ENCODE measurements around the gene PRKCE.

PRKCE gene

DNA sequence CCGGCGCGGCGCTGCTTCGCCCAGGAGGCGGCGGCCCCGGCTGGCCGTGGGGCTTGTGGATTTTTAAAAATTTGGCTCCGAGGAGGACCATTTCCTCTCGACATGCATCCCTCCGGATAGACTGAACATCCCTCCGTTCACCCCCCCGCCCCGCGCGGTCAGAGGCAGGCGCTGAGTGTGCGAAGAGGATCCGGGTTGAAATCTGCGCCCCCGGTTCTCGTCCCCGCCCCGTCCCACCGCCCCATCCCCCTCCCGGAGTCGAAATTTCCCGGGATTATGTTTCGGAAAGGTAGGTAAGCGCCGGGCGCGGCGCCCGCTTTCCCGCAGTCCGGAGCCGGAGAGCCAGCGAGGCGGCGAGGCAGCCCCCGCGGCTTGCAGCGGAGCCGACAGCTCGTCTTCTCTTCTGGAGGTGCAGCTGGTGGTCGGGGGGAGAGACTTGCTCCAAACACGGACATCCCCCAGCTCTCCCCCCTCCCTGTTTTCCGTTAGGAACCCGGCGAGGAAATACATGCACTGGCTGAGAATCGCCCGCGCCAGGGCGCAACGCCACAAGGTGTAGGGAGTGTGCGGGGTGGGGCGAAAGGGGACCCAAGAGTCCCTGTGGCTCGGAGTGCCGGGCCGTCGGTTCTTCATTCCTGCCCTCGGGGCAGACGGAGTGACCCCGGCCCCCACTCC is at the start of gene PRKCE:
TSS of gene PRKCE (plus strand) at position 261 of the 675 bp plus-strand sequence.
- peak; percentile 28 for DNase-seq (ENCODE audit: low read depth, low spot score)

DNA sequence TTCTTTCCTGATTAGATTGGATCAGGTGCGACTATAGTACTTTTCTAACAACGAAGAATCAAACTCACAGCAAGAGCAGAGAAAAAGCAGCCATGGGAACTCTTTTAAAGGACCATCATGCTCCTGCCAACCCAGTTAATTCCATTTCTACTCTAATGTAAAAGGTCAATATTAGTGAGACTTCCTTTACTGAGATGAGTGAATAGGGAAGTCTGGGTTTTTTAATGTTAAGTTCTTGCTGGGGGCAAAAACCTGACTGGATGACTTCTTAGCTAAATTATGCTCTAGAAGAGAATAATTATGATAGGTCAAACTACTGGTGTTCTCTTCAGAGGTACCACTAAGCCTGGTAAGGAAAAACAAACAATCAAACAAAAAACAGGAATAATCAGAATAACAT is 48.9 kb upstream of the PRKCE start:
- DNase-seq (ENCODE audit: low read depth, low spot score): no peak

DNA sequence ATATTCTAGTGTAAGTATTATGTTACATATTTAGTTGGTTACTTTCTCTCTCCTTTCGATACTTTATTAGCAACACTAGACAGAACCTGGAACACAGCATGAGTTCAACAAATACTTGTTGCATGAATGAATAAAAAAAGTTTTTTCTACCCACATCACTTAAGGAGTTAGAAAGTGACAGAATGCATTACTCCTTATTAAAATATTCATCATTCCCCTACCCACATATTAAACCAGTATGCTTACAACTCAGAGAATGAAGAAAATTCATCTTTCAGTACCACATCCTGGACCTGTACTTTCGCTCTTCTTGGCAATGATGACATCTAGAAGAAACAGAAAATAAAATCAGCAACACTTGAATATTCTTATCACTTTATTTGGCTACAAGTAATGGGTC is 46.4 kb upstream of the PRKCE start:
- DNase-seq (ENCODE audit: low read depth, low spot score): no peak

DNA sequence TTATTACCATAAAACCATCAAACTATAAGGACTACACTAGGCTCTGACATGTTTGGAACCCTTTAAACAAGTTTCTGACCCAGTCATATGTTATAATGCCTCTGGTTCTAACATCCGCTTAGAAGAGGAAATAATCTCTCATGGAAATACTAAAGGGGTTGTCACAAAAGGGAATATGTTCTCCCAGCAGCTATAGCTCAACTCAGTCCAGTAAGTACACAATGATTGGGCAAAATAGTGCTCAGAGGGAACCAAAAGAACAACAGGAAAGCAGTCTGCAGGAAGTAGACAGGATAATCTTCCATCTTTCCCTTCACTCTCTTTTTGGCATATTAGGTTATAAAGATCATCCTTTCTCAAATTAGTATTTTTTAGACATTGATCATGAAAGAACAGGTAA is 44.7 kb upstream of the PRKCE start:
- no peak for DNase-seq (ENCODE audit: low read depth, low spot score)

DNA sequence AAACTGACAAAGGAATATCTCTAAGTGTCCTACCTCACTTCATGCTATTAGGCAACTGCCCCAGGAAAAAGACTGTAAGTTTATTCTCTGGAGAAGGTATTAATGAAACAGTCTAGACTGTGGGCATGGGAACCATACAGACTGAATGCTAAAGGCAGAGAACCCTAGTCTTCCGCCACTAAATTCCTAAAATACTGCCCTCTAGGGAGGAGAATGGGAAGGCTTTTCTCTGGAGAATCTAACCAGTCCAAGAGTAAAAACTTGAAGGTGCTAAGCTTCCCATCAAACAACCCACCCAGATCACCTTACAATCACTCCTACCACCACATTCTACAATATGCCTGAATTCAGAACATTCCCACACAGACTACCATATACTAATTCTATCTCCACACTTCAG is 43.8 kb upstream of the PRKCE start:
- peak; percentile 32 for DNase-seq (ENCODE audit: low read depth, low spot score)

DNA sequence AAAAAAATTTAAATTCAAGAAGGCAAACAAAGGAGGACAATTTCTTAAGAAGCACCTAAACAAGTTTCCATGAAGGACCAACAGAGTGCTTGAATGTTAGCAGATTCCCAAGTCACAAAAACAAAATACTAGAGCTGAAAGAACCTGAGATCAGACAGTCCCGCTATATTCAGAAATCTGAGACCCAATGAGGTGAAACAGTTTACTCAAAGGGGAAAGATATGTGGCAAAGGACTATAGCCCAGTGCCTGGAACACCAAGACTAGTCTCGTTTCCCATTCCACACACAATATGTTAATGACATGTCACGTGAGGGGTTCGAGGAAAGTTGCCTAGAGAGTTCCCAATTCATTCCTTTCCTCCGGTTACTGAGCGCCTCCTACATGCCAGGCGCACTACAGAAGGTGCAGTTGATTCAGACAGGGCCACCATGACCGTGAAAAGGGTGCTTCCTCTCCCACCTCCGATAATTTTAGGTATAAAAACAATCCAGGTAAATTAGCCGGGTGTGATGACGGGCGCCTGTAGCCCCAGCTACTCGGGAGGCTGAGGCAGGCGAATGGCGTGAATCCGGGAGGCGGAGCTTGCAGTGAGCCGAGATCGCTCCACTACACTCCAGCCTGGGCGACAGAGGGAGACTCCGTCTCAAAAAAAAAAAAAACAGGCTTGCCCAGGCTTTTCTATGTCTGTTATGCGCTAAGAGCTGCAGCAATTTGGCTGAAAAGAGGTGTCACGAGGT is 41.0 kb upstream of the PRKCE start:
- peak; percentile 79 for DNase-seq (ENCODE audit: low read depth, low spot score)

DNA sequence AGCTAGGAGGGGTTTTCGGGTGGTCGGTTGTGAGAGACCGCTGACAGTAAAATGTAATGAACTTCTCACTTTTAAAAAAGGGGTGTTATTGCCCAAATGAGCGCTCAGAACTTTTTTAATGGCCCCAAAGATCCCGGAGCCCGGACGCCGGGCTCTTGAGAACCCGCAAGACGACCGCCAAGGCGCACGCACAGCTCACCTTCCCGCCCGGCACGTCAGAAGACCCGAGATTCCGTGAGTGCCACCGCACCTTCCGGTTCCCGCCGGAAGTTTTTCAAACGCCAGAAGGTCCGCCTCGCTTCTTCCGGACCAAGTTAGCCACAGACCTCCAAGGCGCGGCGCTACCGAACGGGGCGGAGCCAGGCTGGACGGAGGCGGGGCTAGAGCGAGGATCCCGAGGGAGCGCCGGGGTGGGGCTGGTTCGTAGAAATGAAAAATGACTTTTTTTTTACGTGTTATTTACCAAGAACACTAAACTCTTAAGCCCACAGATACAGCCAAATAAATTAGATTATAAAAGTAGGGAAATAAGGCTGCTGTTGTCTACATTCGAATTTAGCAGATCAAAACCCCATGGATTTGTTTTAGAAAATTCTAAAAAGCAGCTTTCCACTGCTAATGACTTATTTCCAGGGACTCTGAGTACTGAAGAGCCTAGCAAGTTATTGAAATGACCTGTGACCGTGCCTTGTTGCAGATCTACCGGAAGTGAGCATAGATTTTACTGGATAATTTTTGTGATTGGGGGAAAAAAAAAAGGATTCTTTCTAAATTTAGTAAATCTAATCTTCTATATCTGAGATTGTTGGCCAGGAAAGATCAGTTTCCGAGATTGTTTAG is 40.2 kb upstream of the PRKCE start, which contains the start of gene SRBD1:
TSS of gene SRBD1 (minus strand) at position 248 of the 840 bp plus-strand sequence. CDS start 5,826 bp downstream, outside the sequence.
- DNase-seq (ENCODE audit: low read depth, low spot score): peak; percentile 97

DNA sequence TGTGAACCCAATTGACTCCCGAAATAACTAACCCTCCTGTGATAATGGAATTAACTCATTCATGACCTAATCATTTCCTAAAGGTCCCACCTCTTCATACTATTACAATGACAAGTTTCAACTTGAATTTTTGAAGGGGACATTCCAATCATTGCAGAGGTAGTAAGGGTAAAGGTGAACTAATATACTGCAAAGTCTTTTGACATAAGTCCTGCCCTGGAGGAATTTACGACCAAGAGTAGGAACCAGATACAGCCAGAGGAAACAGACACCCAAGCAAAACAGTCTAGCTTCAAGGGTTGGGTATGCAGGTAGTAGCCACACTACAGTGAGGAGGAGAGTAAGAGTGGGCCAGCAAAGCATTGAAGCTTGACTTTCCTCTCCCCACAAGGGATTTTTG is 39.2 kb upstream of the PRKCE start:
- DNase-seq (ENCODE audit: low read depth, low spot score): peak; percentile 41

DNA sequence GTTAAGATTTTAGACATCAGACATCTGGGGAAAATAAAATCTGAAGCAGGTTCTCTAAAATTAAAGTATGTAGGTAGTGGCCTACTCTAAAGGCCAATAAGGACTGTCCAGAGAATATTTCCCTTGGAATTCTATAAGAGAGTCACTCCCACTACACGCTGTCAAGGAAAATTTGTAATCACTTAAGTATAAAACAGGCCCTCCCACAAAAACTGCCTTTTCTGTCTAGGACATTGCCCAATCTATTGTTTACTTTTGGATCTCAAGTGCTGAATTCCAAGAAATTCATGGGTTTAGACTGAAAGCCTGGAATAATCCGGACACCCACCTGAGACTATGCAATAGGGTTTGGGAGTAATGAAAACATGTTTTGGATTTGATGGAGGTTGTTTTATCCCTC is 38.7 kb upstream of the PRKCE start:
- DNase-seq (ENCODE audit: low read depth, low spot score): no peak

DNA sequence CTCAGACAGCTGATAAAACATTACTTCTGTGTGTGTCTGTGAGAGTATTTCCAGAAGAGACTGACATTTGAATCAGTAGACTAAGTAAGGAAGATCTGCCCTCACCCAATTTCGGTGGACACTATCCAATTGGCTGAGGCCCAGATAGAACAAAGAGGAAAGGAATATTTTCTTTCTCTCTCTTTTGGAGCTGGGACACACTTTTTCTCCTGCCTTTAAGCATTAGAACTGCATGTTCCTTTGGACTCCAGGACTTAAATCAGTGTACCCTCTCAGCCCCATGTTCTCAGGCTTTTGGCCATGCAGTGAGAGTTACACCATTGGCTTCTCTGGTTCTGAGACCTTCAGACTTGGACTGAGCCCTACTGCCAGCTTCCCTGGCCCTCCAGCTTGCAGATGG is 37.1 kb upstream of the PRKCE start:
- DNase-seq (ENCODE audit: low read depth, low spot score): no peak

DNA sequence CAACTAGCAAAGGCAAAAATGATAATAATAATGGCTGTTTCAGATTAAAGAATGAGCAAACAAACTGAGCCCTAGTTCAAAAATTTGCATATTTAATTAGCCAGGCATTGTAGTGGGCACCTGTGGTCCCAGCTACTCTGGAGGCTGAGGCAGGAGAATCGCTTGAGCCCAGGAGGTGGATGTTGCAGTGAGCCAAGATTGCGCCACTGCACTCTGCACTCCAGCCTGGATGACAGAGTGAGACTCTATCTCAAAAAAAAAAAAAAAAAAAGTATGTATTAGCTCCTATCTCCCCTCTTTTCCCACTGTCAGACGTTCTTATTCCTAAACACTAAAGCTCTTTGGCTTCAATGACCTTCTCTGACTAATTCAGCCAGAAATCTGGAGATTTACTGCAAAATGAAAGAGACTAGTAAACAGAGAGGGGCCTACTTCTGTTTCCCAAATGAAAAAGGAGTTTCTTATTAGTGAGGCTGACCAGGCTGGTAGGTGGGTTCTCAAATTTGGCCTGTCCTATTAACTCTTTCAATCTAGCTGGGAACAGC is 36.5 kb upstream of the PRKCE start:
- no peak for DNase-seq (ENCODE audit: low read depth, low spot score)

DNA sequence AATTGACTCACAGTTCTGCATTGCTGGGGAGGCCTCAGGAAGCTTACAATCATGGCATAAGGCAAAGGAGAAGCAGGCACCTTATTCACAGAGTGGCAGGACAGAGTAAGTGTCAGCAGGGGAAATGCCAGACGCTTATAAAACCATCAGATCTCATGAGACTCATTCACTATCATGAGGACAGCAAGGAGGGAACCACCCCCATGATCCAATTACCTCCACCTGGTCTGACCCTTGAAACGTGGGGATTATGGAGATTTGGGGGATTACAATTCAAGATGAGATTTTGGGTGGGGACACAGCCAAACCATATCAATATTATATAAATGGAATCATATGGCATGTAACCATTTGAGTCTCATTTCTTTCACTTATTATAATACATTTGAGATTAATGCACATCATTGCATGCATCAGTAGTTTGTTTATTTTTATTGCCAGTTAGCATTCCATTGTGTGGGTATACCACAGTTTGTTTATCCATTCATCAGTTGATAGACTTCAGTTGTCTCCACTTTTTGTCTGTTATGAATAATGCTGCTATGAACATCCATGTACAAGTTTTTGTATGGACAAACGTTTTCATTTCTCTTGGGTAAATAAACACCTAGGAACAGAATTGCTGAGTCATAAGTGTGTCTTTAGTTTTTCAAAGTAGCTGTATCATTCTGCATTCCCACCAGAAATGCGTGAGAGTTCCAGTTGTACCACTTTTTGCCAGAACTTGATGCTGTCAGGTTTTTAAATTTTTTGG is 34.6 kb upstream of the PRKCE start:
- DNase-seq (ENCODE audit: low read depth, low spot score): no peak

DNA sequence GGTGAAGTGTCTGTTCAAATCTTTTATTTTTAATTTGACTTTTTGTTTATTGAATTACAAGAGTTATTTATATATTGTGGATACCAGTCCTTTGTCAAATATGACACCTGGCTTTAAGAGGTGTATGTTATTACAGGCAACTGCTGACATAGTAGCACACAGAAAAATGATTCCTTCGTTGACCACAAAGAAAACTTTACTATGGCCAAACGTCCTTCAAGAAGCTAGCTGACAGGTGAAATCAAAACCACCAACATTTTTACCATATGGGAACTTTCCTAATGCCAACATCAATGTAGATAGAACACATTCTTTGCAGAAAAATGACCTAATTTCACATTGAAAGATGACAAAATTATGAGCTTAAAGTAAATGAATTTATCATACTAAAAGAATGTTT is 34.0 kb upstream of the PRKCE start:
- DNase-seq (ENCODE audit: low read depth, low spot score): no peak

DNA sequence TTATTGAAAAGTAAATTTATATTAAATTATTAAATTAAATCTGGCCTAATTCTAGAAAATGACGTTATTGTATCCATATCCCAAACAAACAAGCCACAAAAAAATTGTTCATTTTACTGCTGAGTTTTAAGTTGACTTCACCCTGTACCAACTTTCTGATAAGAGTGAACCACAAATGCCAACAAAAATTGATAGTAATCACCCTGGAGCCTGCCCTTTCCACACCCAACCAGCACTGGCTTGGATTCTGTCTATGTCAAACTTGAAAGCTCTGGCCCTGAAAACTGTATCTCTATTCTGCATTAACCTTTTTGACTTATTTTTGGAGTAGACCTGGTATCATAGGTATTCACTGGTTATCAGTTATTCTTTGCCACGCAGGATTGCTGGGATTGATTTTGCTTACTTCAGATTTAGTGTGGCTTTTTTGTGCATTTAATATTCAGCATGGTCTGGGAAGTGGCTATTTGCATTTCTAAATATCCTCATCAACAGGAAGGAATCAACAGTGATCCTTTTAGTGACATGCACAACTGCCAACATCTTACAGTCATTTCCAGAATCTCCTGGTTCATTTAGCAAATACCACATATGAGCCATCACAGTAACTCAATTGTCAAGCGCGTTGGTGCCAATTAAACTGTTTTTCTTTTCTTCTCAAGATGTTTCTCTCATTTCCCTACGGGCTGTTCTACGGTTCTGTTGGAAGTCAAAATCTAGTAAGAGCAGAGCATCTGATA is 29.0 kb upstream of the PRKCE start:
- DNase-seq (ENCODE audit: low read depth, low spot score): no peak

DNA sequence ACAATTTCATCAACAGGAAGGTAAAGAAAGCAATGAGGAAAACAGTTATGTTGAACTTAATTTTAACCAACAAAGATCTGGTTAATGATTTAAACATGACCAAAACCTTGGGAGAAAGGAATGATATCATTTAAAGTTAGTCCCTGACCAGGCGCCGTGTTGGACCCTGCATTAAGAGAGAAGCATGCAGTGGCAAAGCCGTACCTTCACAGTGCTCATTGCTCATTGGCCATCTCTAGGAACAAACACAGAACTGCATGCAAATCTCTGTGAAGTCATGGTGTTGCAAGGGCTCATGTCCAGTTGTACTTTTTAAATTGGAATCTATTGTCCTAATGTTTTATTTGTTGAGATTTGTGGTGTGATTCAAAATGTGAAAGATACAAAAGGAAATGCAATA is 28.4 kb upstream of the PRKCE start:
- DNase-seq (ENCODE audit: low read depth, low spot score): no peak

DNA sequence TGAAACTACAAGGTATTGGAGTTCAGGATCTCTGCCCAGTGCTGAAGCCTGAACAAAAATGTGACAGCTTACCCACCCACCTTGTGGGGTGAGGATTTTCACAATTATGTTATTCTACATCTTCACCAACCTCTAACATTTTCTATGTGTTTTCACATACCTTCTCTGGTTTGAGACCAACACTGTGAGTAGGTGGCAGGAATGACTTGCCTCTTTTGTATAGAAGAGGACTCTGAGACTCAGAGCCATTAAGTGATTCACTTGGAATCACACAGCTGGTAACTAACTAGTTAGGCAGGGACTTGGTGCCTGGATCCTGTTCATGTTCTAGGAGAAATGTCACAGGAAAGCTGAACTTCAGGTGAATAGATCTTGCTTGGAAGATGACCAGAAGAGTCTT is 25.7 kb upstream of the PRKCE start:
- no peak for DNase-seq (ENCODE audit: low read depth, low spot score)

DNA sequence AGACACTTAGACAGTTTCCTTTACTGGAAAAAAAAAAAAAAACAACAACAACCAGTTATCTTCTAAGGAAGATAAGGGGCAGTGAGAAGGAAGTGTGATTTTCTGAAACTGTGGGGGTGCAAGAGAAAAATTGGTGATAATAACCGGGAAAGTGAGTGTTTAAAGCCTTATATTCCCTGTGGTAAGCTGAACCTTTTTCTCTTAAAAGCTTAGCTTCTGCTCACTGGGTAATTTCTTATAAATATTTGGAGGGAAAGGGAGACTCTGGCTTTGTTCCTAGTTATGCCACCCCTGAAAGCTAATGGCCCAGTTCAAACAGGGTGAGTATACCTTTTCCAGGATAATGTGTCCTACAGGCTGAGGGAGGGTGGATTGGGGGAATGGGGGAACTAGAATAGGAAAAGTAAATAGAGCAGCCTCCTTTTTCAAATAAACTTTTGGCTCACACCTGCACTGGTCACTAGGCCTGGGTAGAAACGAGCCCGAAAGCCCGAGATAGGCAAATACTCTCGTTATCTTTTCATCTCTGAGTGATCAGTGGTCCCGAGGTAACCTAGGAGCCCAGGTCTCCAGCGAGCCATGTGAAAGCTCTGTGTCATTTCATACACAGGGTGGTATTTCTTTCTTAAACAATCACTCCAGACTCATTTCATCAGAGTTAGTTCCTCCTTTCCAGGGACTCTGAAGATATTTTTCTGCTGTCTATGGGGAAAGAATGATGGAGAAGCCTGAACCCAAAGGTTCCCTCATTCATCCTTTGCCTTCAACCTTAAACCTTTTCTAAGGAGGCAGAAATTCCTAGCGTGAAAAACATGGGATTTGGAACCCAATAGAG is 24.9 kb upstream of the PRKCE start:
- DNase-seq (ENCODE audit: low read depth, low spot score): no peak

DNA sequence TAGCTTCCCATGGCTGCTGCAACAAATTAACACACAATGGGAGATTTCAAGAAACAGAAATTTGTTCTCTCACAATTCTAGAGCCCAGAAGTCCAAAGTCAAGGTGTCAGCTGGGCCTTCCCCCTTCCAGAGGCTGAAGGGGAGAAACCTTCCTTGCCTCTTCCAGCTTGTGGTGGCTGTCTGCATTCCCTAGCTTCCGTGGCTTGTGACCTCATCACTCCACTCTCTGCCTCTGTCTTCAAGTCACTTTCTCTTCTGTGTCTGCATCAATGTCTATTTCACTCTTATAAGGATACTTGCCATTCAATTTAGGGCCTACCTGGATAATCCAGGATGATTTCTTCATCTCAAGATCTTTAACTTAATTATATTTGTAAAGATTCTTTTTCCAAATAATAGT is 23.6 kb upstream of the PRKCE start:
- DNase-seq (ENCODE audit: low read depth, low spot score): no peak

DNA sequence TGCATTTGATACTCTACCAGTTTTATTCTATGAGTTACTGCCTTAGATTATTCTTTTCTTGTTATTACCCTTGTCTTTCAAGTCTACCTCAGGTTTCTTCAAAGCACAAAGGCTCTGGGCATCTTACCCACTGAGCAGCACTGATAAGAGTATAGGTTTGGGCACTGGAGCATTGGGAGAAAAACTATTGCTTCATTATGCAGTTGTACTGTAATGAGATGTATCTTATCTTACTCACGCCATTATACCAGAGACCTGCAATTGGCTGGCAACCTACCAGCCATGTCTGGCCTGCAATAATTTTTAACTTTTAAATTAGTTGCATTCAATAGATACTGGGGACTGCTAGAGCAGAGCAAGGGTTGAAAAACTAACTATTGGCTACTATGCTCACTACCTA is 21.5 kb upstream of the PRKCE start:
- DNase-seq (ENCODE audit: low read depth, low spot score): no peak

DNA sequence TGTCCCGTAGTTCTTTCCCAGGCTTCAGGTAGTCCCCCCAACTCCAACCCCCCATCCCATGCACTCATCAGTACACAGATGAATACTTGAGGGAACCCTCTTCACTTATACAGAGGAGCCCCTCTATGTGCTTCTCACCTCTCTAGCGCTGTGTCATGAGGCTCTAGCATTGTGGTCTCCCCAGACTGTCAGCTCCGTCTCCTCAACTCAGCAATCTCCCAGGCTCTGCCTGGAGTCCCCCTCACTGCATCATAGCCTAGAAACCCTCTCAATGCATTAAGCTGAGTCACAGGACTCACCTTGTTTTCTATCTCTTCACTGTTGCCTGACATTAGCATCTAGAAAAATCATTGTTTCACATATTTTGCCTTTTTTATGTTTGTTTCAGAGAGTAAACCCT is 20.2 kb upstream of the PRKCE start:
- no peak for DNase-seq (ENCODE audit: low read depth, low spot score)
